Ishikawa (cell line): ENCODE results near the gene USP12.

Experiments
- CREB1 ChIP-seq: IDR thresholded peaks from 2 replicates; pipeline ENCODE4 v1.6.1; 2012; ENCODE audit warnings: low read depth
- EGR1 ChIP-seq: IDR thresholded peaks from 2 replicates; pipeline ENCODE4 v1.6.1; 2012
- EP300 ChIP-seq: IDR thresholded peaks from 2 replicates; pipeline ENCODE4 v1.6.1; 2012; ENCODE audit warnings: borderline replicate concordance
- ZBTB7A ChIP-seq: IDR thresholded peaks from 2 replicates; pipeline ENCODE4 v1.6.1; 2012; ENCODE audit warnings: low read depth
- TF ChIP-seq, protein P1 (sequence below): IDR thresholded peaks from 2 replicates; pipeline ENCODE4 v1.6.1; 2012; ENCODE audit warnings: low read depth, mild to moderate bottlenecking

DNA sequence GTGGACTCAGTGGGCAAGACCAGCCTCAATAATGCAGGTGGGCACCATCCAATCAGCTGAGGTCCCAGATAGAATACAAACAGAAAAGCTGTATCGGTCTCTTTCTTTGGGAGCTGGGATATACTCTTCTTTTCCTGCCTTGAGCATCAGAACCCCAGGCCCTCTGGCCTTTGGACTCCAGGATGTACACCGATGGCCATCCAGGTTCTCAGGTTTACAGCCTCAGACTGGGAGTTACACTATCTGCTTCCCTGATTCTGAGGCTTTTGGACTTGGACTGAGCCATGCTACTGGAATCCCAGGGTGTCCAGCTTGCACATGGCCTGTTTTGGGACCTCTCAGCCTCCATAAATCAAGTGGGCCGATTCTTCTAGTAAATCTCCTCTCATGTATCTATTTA, 27.6 kb upstream of the USP12 start:
- TF ChIP-seq EGR1: no peak
- no peak for TF ChIP-seq ZBTB7A
- TF ChIP-seq CREB1: no peak
- no peak for TF ChIP-seq EP300
- TF ChIP-seq, protein P1, sequence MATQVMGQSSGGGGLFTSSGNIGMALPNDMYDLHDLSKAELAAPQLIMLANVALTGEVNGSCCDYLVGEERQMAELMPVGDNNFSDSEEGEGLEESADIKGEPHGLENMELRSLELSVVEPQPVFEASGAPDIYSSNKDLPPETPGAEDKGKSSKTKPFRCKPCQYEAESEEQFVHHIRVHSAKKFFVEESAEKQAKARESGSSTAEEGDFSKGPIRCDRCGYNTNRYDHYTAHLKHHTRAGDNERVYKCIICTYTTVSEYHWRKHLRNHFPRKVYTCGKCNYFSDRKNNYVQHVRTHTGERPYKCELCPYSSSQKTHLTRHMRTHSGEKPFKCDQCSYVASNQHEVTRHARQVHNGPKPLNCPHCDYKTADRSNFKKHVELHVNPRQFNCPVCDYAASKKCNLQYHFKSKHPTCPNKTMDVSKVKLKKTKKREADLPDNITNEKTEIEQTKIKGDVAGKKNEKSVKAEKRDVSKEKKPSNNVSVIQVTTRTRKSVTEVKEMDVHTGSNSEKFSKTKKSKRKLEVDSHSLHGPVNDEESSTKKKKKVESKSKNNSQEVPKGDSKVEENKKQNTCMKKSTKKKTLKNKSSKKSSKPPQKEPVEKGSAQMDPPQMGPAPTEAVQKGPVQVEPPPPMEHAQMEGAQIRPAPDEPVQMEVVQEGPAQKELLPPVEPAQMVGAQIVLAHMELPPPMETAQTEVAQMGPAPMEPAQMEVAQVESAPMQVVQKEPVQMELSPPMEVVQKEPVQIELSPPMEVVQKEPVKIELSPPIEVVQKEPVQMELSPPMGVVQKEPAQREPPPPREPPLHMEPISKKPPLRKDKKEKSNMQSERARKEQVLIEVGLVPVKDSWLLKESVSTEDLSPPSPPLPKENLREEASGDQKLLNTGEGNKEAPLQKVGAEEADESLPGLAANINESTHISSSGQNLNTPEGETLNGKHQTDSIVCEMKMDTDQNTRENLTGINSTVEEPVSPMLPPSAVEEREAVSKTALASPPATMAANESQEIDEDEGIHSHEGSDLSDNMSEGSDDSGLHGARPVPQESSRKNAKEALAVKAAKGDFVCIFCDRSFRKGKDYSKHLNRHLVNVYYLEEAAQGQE: no peak
